Measurements from ENCODE around the gene ZBTB45. TPM values are rescaled to one million over a fixed set of nuclear protein-coding genes. Genes with fewer than 3 reads are reported as not detected.

Gene ZBTB45
- total and polyA plus RNA-seq, 10 donors: 4.0 to 16.0 (median 12.0) TPM

DNA sequence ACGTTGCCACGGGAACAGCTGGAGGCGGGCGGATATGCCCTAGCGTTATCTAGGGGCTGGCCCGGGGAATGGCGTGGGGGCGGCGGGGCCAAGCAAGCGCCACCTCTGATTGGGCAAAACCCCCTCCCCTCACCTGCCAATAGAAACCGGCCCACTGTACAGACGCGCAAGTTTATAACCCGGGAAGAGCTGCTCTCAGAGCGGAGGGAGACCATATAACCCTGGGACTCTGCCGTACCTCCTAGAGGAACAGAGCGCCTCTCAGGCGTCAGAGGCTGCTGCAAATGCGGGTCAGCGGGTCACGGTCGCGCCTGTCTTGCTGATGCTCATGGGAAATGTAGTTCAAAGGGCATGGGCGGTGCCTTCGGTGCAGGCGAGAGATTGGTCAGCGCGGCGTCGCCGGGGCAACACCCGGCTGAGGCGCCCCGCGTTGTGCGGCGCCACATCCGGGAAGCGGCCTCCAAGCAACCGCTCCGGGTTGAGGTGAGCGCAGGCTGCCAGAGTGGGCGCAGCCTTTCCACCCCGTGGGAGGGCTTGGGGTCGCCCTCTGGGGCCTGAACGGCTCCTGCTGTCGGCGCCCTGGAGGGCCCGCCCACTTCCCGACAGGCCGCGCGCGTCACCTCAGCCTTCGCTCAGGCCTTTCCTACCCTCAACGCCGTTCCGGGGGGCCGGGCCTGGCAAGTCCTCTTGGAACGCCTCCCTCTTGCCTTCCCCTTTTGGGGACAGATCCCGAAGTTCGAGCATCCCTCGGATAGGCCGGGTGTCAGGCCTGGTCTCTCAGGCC is 43.7 kb downstream of the ZBTB45 start, which contains the start of gene ZNF446:
Gene ZNF446 (plus strand): TSS at position 639 of the 784 bp plus-strand sequence. CDS start 867 bp downstream, outside the sequence.
- Histone ChIP-seq H3K36me3 (peaks cover 0 to 53% (median 27%) of the 10 kb centered on the region in 6 donors), H3K27ac (peak within 1 kb of the TSS; percentile 84 to 95 (median 89)), H3K27me3 (replicated peaks in 1 of 7) (no peaks in the 10 kb centered on the region), H3K9me3 (no peaks in the 10 kb centered on the region), H3K4me1 (peaks cover 13 to 26% (median 22%) of the 10 kb centered on the region in 6 donors), H3K4me3 (peak within 1 kb of the TSS; percentile 60 to 92 (median 70))
- TF ChIP-seq, protein P1, sequence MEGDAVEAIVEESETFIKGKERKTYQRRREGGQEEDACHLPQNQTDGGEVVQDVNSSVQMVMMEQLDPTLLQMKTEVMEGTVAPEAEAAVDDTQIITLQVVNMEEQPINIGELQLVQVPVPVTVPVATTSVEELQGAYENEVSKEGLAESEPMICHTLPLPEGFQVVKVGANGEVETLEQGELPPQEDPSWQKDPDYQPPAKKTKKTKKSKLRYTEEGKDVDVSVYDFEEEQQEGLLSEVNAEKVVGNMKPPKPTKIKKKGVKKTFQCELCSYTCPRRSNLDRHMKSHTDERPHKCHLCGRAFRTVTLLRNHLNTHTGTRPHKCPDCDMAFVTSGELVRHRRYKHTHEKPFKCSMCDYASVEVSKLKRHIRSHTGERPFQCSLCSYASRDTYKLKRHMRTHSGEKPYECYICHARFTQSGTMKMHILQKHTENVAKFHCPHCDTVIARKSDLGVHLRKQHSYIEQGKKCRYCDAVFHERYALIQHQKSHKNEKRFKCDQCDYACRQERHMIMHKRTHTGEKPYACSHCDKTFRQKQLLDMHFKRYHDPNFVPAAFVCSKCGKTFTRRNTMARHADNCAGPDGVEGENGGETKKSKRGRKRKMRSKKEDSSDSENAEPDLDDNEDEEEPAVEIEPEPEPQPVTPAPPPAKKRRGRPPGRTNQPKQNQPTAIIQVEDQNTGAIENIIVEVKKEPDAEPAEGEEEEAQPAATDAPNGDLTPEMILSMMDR (IDR thresholded peaks at IDR 0.05 in 8 of 11, conservative IDR thresholded peaks at IDR 0.05 in 3 of 11): peak in 4 of 11 experiments; percentile 17 to 34 (median 24)
- TF ChIP-seq POLR2AphosphoS5 (IDR thresholded peaks at IDR 0.05) (peak; percentile 90 to 94 (median 93)), POLR2A (IDR thresholded peaks at IDR 0.05) (no peak)
- intact Hi-C loops (cut with DNase I; ENCODE audit: low total_unique reads): no loop called here
- peak; percentile 98 for DNase-seq
- WGBS, 5 donors: 0 to 1% (median 1%) methylated on average over 48 to 64 of the region's 64 CpGs

DNA sequence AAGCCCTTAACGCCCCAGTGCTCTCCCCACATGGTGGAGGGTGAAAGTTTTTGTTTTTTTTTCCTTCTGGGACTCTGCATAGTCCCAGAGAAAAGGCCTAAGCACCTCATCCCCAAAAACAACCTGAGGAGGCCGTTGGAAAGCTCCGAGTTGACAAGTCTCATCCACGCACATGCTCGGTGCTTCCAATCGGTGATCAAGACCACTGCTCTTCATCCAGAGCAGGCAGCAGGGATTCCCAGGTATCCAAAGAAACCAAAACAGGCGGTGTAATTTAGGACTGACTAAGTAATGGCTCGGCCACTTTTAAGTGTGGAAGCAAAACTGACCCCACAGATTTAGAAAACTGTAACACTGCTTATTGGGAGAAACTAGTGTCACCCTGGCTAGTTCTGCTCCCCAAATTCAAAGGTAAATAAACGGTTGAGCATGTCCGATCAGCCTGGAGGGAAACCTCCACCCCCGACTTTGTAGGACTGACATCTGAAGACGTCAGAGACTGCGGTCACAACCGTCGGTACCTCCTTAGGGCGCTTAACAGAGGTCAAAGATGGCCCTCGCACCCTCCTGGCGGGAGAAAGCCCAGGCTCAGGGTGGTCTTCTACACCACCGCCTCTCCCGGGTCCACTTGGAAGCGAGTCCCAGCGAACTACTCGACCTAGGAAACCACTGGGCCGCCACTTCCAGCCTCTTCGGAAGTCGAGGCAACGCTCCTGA is 44.5 kb downstream of the ZBTB45 start:
- TF ChIP-seq, protein P1 (IDR thresholded peaks at IDR 0.05 in 8 of 11, conservative IDR thresholded peaks at IDR 0.05 in 3 of 11): no peak
- no peak for TF ChIP-seq POLR2AphosphoS5 (IDR thresholded peaks at IDR 0.05)
- no peak for TF ChIP-seq POLR2A (IDR thresholded peaks at IDR 0.05)
- peaks cover 13 to 26% (median 22%) of the 10 kb centered on the region in 6 donors for H3K4me1 ChIP-seq
- WGBS, 5 donors: 22 to 26% (median 25%) methylated on average over 27 of the region's 27 CpGs
- H3K27ac ChIP-seq: peak overlapping the region; percentile 84 to 95 (median 89)
- intact Hi-C loops (cut with DNase I; ENCODE audit: low total_unique reads): no loop called here
- H3K4me3 ChIP-seq: peak overlapping the region; percentile 60 to 92 (median 70)
- peaks cover 0 to 53% (median 30%) of the 10 kb centered on the region in 6 donors for H3K36me3 ChIP-seq
- H3K27me3 ChIP-seq (replicated peaks in 1 of 7): no peaks in the 10 kb centered on the region
- DNase-seq: no peak
- no peaks in the 10 kb centered on the region for H3K9me3 ChIP-seq

GRCh38 chr19:58474291-58474996 is 45.2 kb downstream of the ZBTB45 start:
- Histone ChIP-seq H3K36me3 (peaks cover 0 to 53% (median 36%) of the 10 kb centered on the region in 6 donors), H3K4me1 (peaks cover 13 to 26% (median 22%) of the 10 kb centered on the region in 6 donors), H3K27ac (peak overlapping the region in 2 of 8 donors; percentile 90 to 91), H3K27me3 (replicated peaks in 1 of 7) (no peaks in the 10 kb centered on the region), H3K4me3 (no peak overlapping the region), H3K9me3 (no peaks in the 10 kb centered on the region)
- 87 to 92% (median 88%) methylated on average over 12 of the region's 12 CpGs for WGBS, 5 donors
- intact Hi-C loops (cut with DNase I; ENCODE audit: low total_unique reads): no loop called here
- TF ChIP-seq, protein P1 (IDR thresholded peaks at IDR 0.05 in 8 of 11, conservative IDR thresholded peaks at IDR 0.05 in 3 of 11): no peak
- TF ChIP-seq POLR2AphosphoS5 (IDR thresholded peaks at IDR 0.05): no peak
- TF ChIP-seq POLR2A (IDR thresholded peaks at IDR 0.05): no peak
- no peak for DNase-seq

All from spleen (tissue), 11 donors.